Stimulated activated naive B cell treated with anti-CD40 and anti-IgM and Interleukin-4, amounts not matched to agents 10 μg/mL and 1 μg/mL and 100 μg/mL, for 72 hours (primary cell): ENCODE data around the gene SERGEF.
"Not testable (repeated sequence)": the region's sequence is repeated elsewhere in the genome, so short reads cannot be mapped to it uniquely, and the experiment has no call there.

Experiments used
- ATAC-seq, 2 donors: fragments of 150-1000 bp; cut with Tn5 transposase; replicated peaks; 2 replicates each; pipeline ENCODE4 v1.10.0; 2021; ENCODE audit warnings: moderate library complexity in 1 of 2
- DNase-seq: peaks from one replicate; pipeline ENCODE4 v3.0.0; 2021
- H3K27ac Mint-ChIP-seq: one replicate; pipeline ENCODE4 v1.8.0; 2022; ENCODE audit warnings: mild to moderate bottlenecking, mixed read lengths
- H3K27me3 Mint-ChIP-seq, 2 donors: one replicate each; pipeline ENCODE4 v1.8.0; 2022; ENCODE audit warnings: mixed read lengths in 2 of 2
- H3K36me3 Mint-ChIP-seq, 2 donors: one replicate each; pipeline ENCODE4 v1.8.0; 2022; ENCODE audit warnings: mixed read lengths in 2 of 2, mild to moderate bottlenecking in 1 of 2
- H3K4me1 Mint-ChIP-seq, 2 donors: one replicate each; pipeline ENCODE4 v1.8.0; 2022; ENCODE audit warnings: mixed read lengths in 2 of 2, mild to moderate bottlenecking in 1 of 2
- H3K4me3 Mint-ChIP-seq, 2 donors: one replicate each; pipeline ENCODE4 v1.8.0; 2022; ENCODE audit warnings: mild to moderate bottlenecking in 2 of 2, mixed read lengths in 2 of 2, moderate library complexity in 1 of 2
- H3K9me3 Mint-ChIP-seq, 2 donors: one replicate each; pipeline ENCODE4 v1.8.0; 2022; ENCODE audit warnings: mixed read lengths in 2 of 2, mild to moderate bottlenecking in 1 of 2

SERGEF gene

DNA sequence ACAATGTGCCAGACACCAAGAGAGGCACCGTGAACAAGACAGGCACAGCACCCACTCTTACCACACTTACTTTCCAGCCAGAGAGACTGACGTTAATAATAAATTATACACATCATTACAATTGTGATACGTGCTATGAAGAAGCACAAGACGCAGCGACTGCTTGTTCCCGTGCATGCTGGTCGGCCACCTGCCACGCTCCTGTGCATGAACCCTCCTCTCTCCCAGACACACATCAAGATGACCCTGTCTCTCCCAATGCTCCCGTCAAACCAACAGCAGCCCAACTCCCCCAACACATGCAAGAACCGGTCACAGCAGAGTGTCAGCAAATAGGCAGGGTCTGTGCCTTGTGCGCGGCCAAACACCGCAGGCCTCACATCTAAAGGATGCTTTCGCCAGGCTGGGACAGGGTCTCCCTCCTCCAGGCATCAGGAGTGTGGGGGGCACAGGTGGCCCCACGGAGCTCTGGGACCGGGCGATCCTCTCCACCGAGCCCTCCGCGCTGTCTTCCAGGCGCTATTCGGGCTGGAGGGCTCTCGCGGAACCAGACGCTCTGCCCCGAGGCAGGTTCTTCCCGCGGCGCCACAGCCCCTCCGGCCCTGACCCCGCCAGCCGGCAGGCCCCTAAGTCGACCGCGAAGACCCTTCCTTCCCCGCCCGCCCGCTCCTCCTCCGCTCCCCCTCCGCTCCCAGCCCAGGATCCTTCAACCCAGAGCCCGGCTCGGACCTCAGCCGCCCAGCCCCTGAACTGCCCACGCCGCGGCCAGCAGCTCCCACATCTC is 533 bp downstream of the SERGEF start:
- H3K27me3 Mint-ChIP-seq, result no peaks in the 10 kb centered on the region
- no peaks in the 10 kb centered on the region for H3K36me3 Mint-ChIP-seq
- no peak for DNase-seq
- H3K4me1 Mint-ChIP-seq, result peaks cover 19 to 36% of the 10 kb centered on the region in 2 donors
- no peaks in the 10 kb centered on the region for H3K9me3 Mint-ChIP-seq
- H3K4me3 Mint-ChIP-seq, result peak overlapping the region; percentile 94 to 97
- peak; percentile 2 to 17 for ATAC-seq
- H3K27ac Mint-ChIP-seq, result peak overlapping the region; percentile 28

DNA sequence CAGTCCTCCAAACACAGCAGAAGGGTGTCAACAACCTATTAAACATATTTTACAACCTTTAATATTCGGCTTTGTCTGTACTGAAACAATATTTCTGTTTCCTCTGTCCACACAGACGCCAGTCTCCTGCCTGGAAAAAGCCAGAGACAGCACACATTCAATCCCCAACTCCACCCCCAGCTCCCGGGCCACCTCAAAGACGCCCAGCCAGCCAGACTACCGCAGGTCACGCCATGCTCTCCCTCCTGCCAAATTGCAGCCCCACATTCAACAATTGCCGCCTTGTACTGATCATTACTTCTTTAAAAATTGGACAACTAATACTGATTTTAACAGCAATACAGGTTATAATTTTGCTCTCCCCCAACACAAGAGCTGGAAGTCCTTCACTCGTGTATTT is 1.2 kb downstream of the SERGEF start:
- no peak for DNase-seq
- H3K36me3 Mint-ChIP-seq, result peaks cover 1 to 2% of the 10 kb centered on the region in 2 donors
- no peaks in the 10 kb centered on the region for H3K27me3 Mint-ChIP-seq

DNA sequence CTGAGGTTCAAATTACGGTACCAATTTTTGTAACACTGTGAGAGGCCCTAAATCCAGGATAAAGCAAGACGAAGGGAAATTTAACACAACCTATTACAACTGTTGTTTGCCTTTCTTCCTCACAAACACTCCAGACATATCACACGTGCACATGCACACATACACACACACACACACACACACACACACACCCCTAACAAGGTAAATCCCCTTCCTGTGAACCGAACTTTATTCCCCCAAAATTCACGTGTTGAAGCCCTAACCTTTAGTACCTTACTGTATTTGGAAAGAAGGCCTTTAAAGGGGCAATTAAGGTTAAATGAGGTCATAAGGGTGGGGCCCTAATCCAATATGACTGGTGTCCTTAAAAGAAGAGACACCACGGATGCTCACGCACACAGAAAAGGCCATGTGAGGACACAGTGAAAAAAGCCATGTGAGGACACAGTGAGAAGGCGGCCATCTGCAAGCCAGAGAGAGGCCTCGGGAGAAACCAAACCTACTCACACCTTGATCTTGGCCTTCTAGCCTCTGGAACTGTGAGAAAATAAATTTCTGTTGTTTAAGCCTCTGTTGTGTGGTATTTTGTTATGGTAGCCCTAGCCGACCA is 1.8 kb downstream of the SERGEF start:
- Mint-ChIP-seq H3K9me3 (no peaks in the 10 kb centered on the region), H3K4me1 (peaks cover 19 to 36% of the 10 kb centered on the region in 2 donors), H3K4me3 (peak overlapping the region in 1 of 2 donors; percentile 52), H3K27me3 (no peaks in the 10 kb centered on the region), H3K36me3 (peaks cover 5% of the 10 kb centered on the region in 2 donors), H3K27ac (peak overlapping the region; percentile 27)
- ATAC-seq (no peak), DNase-seq (no peak)

More for the DNA sequence above, 1.2 kb downstream of the SERGEF start:
- Mint-ChIP-seq H3K4me3 (peak overlapping the region; percentile 94 to 97), H3K4me1 (peaks cover 19 to 36% of the 10 kb centered on the region in 2 donors), H3K27ac (peak overlapping the region; percentile 28), H3K9me3 (no peaks in the 10 kb centered on the region)
- no peak for ATAC-seq

DNA sequence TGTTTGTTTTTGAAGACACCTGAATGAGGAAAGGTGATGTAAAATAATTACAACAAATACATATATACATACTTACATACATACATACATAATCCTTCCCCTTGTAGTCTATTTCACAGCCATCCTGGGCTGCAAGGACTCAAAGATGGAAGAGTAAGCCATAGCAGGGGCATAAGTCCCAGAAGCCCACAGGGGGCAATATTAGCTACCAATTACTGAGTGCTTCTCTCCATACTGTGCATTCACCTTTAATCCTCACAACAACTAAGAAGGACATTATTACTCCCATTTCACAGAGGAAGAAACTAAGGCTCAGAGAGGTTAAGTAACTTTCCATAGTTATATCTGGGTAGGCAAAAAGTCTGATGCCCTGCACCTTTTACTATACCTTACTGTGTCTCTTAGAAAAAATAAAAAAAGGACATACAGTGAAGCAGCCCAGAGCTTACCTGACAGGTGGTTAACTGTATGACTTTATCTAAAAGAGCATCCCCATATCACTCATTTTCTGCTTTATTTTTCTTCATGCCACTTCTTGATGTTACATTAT is 2.7 kb downstream of the SERGEF start:
- no peaks in the 10 kb centered on the region for H3K27me3 Mint-ChIP-seq
- no peak overlapping the region for H3K27ac Mint-ChIP-seq
- no peaks in the 10 kb centered on the region for H3K9me3 Mint-ChIP-seq
- ATAC-seq (no peak), DNase-seq (no peak)
- no peak overlapping the region for H3K4me3 Mint-ChIP-seq
- H3K36me3 Mint-ChIP-seq, result peaks cover 8 to 13% of the 10 kb centered on the region in 2 donors
- H3K4me1 Mint-ChIP-seq, result peaks cover 19 to 35% of the 10 kb centered on the region in 2 donors

DNA sequence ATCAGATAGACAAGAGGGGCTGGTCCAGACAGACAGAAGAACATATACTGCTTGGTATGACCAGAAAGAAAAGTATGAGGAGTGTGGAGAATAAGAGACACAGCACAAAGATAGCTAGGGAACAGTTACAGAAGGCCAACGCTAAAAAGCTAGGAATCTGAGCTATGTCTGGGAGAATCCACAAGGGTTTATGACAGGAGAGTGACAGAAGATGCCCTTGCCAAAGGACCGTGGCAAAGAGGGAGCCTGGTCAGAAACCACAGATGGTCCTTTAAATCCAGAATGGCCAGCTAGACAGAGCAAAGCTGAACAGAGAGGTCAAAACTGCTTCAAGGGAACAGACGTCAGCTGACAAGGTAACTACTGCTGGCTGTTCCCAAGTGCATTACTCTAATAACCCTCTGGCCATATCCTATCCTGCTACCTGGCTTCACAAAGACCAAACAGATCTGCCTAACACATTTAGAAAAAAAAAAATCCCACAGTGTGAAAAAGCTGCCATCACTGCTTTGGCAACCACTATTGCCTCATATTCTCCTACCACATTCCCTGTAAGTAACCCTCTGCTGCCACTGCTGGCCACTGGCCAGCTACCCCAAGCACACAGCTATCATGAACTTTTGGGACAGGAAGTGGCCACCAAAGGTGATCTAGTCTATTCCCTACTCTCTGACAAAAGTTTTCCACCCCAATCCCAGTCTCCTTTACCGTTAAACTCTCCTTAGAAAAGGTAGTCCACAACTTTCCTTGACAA is 7.3 kb downstream of the SERGEF start:
- Mint-ChIP-seq H3K27ac (no peak overlapping the region), H3K4me1 (peaks cover 0 to 3% of the 10 kb centered on the region in 2 donors), H3K9me3 (no peaks in the 10 kb centered on the region), H3K4me3 (no peak overlapping the region), H3K27me3 (no peaks in the 10 kb centered on the region), H3K36me3 (peaks cover 14 to 32% of the 10 kb centered on the region in 2 donors)
- no peak for DNase-seq
- no peak for ATAC-seq

DNA sequence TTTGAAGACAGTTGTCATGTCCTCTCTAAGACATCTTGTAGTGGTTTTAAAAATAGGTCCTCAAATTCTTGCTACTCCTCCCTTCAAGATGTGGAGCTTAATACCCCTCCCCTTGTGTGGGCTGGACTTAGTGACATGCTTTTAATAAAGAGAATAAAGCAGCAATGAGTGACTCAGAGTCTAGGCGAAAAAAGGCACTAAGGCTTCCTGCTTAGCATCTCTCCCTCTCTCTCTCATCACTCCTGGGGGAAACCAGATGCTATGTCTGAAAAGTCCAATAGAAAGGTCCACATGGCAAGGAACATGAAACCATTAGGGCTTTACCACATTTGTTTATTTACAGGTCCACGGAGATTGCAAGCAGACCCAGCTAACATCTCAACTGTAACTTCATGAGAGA is 11.7 kb downstream of the SERGEF start:
- Mint-ChIP-seq H3K4me3 (no peak overlapping the region), H3K9me3 (no peaks in the 10 kb centered on the region), H3K27me3 (no peaks in the 10 kb centered on the region), H3K27ac (no peak overlapping the region), H3K4me1 (peaks cover 0 to 2% of the 10 kb centered on the region in 2 donors), H3K36me3 (peaks cover 25 to 56% of the 10 kb centered on the region in 2 donors)
- ATAC-seq, result no peak
- DNase-seq, result no peak

DNA sequence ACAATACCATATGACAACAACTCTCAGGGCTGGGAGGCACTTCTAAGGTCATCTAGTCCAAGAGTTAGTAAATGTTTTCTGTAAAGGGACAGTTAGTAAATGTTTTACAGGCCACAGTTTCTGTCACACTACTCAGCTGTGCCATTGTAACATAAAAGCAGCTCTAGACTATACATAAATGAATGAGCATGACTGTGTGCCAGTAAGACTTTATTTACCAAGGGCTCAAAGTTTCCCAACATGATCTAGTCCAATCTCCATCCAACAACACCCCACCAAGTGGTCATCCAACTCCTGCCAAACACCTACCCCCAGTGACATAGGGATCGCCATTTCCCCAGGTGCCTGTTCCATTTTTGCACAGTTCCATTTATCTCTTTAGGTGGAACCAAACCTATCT is 12.1 kb downstream of the SERGEF start:
- no peak overlapping the region for H3K27ac Mint-ChIP-seq
- H3K36me3 Mint-ChIP-seq, result peaks cover 27 to 57% of the 10 kb centered on the region in 2 donors
- no peak for ATAC-seq
- no peak overlapping the region for H3K4me3 Mint-ChIP-seq
- H3K4me1 Mint-ChIP-seq, result peaks cover 0 to 2% of the 10 kb centered on the region in 2 donors
- DNase-seq, result no peak
- no peaks in the 10 kb centered on the region for H3K9me3 Mint-ChIP-seq
- H3K27me3 Mint-ChIP-seq, result no peaks in the 10 kb centered on the region

DNA sequence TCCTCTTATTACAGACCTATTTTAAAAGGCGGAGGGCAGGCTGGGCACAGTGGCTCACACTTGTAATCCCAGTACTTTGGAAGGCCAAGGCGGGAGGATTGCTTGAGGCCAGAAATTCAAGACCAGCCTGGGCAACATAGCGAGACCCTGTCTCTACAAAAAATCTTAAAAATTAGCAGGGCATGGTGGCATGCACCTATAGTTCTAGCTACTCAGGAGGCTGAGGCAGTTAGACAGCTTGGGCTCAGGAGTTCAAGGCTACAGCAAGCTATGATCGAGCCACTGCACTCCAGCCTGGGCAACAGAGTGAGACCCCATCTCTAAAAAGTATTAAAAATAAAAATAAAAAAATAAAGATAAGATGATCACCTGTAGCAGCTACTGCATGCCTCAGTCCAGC is 12.7 kb downstream of the SERGEF start:
- not testable (repeated sequence) for ATAC-seq, H3K4me3 Mint-ChIP-seq, DNase-seq, H3K4me1 Mint-ChIP-seq, H3K9me3 Mint-ChIP-seq, H3K27me3 Mint-ChIP-seq, H3K27ac Mint-ChIP-seq
- H3K36me3 Mint-ChIP-seq, result peaks cover 26 to 56% of the 10 kb centered on the region in 2 donors

DNA sequence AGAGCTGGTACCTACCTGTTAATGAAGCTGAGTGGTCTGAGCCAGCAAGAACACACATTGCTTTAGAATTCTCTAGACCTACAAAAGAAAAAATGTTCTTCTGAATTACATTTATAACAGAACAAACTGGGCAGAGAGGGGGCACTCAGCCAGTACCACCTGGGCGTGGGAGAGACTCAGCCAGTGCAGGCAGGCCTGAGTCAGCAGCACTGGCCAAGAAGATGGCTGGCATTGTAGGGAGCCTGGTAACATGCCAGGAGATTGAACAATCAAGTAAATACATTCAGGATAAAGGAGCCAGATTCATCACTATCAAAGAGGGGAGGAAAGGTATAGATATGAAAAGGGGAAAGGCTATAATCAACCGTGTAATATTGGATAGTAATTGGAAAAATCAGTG is 19.9 kb downstream of the SERGEF start:
- H3K9me3 Mint-ChIP-seq, result no peaks in the 10 kb centered on the region
- no peak overlapping the region for H3K4me3 Mint-ChIP-seq
- no peak for DNase-seq
- peaks cover 0 to 2% of the 10 kb centered on the region in 2 donors for H3K4me1 Mint-ChIP-seq
- no peak overlapping the region for H3K27ac Mint-ChIP-seq
- H3K27me3 Mint-ChIP-seq, result no peaks in the 10 kb centered on the region
- peaks cover 16 to 40% of the 10 kb centered on the region in 2 donors for H3K36me3 Mint-ChIP-seq
- ATAC-seq, result no peak

DNA sequence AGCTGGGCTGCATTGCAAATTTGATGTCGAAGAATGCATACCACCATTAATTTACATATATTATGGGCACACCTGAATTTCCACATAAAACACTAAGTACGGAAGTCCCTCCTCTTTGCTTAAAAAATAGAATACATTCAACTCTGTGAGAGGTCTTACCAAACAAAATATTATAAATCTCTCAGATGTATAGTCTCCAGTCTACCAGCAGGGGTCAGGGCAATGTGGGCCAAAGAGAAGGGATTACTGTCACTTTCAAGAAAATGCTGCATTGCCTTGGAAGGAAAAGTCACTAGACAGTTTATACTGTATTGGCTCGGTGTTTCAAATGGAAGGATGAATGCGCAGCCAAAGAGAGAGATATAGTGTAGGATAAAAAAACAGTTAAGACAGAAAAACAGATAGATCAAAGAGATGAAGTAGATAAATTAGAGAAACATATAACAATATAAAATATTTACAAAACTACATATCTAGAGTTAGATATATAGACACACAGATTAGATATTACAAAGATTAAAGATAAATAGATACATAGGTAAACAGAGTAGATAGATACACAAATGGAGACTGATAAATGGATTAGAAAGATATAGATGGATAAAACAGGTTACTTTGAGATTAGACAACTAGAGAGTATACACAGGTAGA is 20.9 kb downstream of the SERGEF start:
- H3K36me3 Mint-ChIP-seq, result peaks cover 20 to 43% of the 10 kb centered on the region in 2 donors
- H3K4me3 Mint-ChIP-seq, result no peak overlapping the region
- H3K27ac Mint-ChIP-seq, result no peak overlapping the region
- peaks cover 0 to 2% of the 10 kb centered on the region in 2 donors for H3K4me1 Mint-ChIP-seq
- ATAC-seq, result peak; percentile 68 to 75
- H3K27me3 Mint-ChIP-seq, result no peaks in the 10 kb centered on the region
- DNase-seq, result no peak
- no peaks in the 10 kb centered on the region for H3K9me3 Mint-ChIP-seq

DNA sequence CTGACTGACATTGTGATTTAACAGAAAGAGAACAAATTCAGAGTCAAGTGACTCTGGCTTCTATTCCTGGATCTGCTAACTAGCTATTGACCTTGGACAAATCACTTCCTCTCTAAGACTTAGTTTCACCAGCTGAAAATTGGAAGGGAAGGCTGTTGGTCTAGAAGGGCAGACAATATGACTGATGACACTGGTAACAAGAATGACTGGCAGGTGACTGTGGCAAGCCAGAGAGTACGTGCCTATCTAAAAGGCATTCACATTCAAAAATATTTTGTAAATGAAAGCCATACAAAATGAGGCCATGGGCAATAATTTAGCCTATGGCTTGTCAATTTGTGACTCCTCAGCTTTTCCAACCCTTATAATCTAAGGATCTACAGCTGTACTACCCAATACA is 23.5 kb downstream of the SERGEF start:
- ATAC-seq, result no peak
- Mint-ChIP-seq H3K9me3 (no peaks in the 10 kb centered on the region), H3K27ac (no peak overlapping the region), H3K27me3 (no peaks in the 10 kb centered on the region), H3K4me3 (no peak overlapping the region), H3K4me1 (no peaks in the 10 kb centered on the region), H3K36me3 (peaks cover 15 to 35% of the 10 kb centered on the region in 2 donors)
- no peak for DNase-seq

DNA sequence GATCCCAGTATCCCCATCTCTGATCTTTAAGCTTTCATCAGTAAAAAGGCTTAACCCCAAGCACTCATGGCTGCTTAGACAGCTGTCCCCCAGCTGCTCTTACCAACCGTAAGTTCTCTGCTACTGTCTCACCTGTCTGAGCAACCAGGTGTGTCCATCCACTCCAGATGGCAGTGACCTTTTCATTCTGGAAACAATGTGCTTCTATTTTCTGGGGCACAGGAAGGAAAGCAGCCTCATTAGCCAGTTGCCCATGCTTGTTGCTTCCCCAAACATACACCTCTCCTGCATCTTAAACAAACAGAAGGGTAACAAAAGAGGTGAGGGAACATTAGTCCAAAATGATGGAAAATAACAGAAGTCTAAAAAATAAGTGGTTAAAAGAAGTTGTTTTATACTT is 24.4 kb downstream of the SERGEF start:
- Mint-ChIP-seq H3K4me3 (no peak overlapping the region), H3K4me1 (no peaks in the 10 kb centered on the region), H3K36me3 (peaks cover 21 to 41% of the 10 kb centered on the region in 2 donors), H3K27me3 (no peaks in the 10 kb centered on the region), H3K9me3 (peaks cover 0 to 4% of the 10 kb centered on the region in 2 donors), H3K27ac (no peak overlapping the region)
- ATAC-seq (no peak), DNase-seq (no peak)

DNA sequence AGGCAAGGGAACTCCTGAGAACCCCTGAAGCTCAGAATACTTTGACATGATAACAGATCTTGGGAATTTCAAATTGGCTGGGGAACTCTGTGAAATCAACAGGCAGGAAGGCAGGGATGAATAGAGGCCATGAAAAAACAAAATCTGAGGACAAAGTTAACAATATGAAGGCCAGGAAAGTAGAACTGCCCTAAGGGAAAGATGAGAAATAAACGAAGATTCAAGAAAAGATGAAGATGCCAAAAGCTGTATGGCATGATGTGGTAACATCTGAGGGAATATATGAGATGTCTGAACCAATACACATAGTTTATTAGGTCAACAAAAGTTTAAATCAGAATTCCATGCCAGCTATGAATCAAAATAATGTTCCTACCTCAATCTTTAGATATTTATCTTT is 25.0 kb downstream of the SERGEF start:
- DNase-seq (no peak), ATAC-seq (no peak)
- H3K27ac Mint-ChIP-seq, result no peak overlapping the region
- H3K4me3 Mint-ChIP-seq, result no peak overlapping the region
- no peaks in the 10 kb centered on the region for H3K27me3 Mint-ChIP-seq
- peaks cover 25 to 46% of the 10 kb centered on the region in 2 donors for H3K36me3 Mint-ChIP-seq
- H3K4me1 Mint-ChIP-seq, result no peaks in the 10 kb centered on the region
- peaks cover 0 to 4% of the 10 kb centered on the region in 2 donors for H3K9me3 Mint-ChIP-seq

DNA sequence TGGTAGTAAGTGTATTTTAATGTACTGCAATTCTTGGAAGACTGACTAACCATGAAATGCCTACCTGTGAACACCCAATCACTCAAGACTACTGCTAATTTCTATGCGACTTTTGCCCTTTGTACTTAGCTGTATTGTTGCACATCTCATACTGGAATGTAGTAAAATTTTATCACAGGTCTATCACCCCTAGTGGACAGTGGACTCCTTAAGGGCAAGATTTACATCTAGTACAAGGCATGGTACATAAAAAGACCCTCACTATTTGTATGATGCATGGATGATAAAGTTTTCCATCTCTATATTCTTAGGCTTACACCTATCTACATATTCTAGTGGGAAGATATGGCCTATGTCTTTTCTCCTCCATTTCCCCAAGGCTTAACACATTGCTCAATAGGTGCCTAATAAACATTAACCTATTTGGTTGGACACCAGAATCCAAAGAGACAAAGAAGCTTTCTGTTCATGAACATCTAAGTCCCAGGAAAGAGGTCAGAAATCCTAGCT is 26.1 kb downstream of the SERGEF start:
- no peak for DNase-seq
- Mint-ChIP-seq H3K4me3 (no peak overlapping the region), H3K27ac (no peak overlapping the region), H3K27me3 (no peaks in the 10 kb centered on the region), H3K36me3 (peaks cover 24 to 48% of the 10 kb centered on the region in 2 donors), H3K4me1 (no peaks in the 10 kb centered on the region), H3K9me3 (peaks cover 0 to 4% of the 10 kb centered on the region in 2 donors)
- ATAC-seq, result no peak
